ENCODE results near the gene LAYN.

GRCh38 chr11:111542606-111543275 lies 2.2 kb downstream of the LAYN start:
- TF ChIP-seq CTCF (IDR thresholded peaks at IDR 0.05), result no peak
- no peak for TF ChIP-seq POLR2A (IDR thresholded peaks at IDR 0.05)
- no peak for TF ChIP-seq POLR2AphosphoS5 (IDR thresholded peaks at IDR 0.05)
